BLaER1 treated with 17β-estradiol and CSF1 and Interleukin-3, amounts not matched to agents 10 nM and 100 nM (cell line): ENCODE results near the gene TGIF2.

ENCODE experiments used
- H3K27ac ChIP-seq, 11 experiments: shearing (Covaris generic); formaldehyde crosslinking; 2 replicates each; pipeline ENCODE4 v1.8.1; 2022
- H3K27me3 ChIP-seq, 11 experiments: shearing (Covaris generic); formaldehyde crosslinking; 2 replicates each; pipeline ENCODE4 v1.8.1; 2022
- H3K36me3 ChIP-seq, 11 experiments: shearing (Covaris generic); formaldehyde crosslinking; 2 replicates each; pipeline ENCODE4 v1.8.1; 2022
- H3K4me1 ChIP-seq, 10 experiments: shearing (Covaris generic); formaldehyde crosslinking; 2 replicates each; pipeline ENCODE4 v1.8.1; 2022
- H3K4me2 ChIP-seq, 11 experiments: shearing (Covaris generic); formaldehyde crosslinking; 2 replicates each; pipeline ENCODE4 v1.8.1; 2022
- H3K4me3 ChIP-seq, 10 experiments: shearing (Covaris generic); formaldehyde crosslinking; 2 replicates each; pipeline ENCODE4 v1.8.1; 2022
- H3K9ac ChIP-seq, 11 experiments: shearing (Covaris generic); formaldehyde crosslinking; 2 replicates each; pipeline ENCODE4 v1.8.1; 2022
- H3K9me3 ChIP-seq, 11 experiments: shearing (Covaris generic); formaldehyde crosslinking; replicated peaks in 1 of 11; 2 replicates each; pipeline ENCODE4 v1.8.1; 2022
- H4K20me1 ChIP-seq, 11 experiments: shearing (Covaris generic); formaldehyde crosslinking; 2 replicates each; pipeline ENCODE4 v1.8.1; 2022
- Cebpa-rat ChIP-seq, 11 experiments: shearing (Covaris generic); IDR thresholded peaks; 2 replicates each; pipeline ENCODE4 v1.8.1; 2022

The TGIF2 gene

GRCh38 chr20:36532822-36533221, 40.6 kb upstream of the TGIF2 start:
- Histone ChIP-seq H3K4me1 (no peaks in the 10 kb centered on the region), H3K27ac (no peak overlapping the region), H3K9me3 (no peaks in the 10 kb centered on the region), H3K36me3 (peaks cover 12 to 27% (median 18%) of the 10 kb centered on the region in 11 experiments), H3K27me3 (no peaks in the 10 kb centered on the region), H3K9ac (no peak overlapping the region), H3K4me3 (no peak overlapping the region), H3K4me2 (no peak overlapping the region), H4K20me1 (peaks cover 0 to 11% (median 0%) of the 10 kb centered on the region in 11 experiments; a peak in 2 of 22 replicates)
- no peak for TF ChIP-seq Cebpa-rat (IDR thresholded peaks at IDR 0.05)

DNA sequence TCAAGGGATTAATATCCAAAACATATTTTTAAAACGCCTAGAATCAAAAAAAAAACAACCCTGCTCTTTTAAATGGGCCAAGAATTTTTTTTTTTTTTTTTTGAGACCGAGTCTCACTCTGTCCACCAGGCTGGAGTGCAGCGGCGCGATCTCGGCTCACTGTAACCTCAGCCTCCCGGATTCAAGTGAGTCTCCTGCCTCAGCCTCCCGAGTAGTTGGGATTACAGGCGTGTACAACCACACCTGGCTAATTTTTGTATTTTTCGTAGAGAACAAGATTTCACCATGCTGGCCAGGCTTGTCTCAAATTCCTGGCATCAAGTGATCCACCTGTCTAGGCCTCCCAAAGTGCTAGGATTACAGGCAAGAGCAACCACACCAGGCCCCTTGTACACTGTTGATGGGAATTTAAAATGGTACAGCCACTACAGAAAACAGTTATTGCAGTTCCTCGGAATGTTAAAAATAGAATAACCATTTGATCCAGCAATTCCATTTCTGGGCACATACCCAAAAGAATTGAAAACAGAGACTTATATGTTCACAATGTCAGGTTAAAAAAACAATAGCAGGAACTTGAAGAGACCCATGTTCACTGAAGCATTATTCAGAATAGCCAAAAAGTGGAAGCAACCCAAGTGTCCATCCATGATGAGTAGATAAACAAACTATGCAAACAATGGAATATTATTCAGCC, 35.2 kb upstream of the TGIF2 start:
- no peak overlapping the region for H3K9ac ChIP-seq
- H3K4me1 ChIP-seq = peaks cover 0 to 15% (median 4%) of the 10 kb centered on the region in 10 experiments; a peak in 6 of 20 replicates
- TF ChIP-seq Cebpa-rat (IDR thresholded peaks at IDR 0.05) = no peak
- H3K27ac ChIP-seq = no peak overlapping the region
- no peaks in the 10 kb centered on the region for H3K36me3 ChIP-seq
- H3K4me3 ChIP-seq = no peak overlapping the region
- H3K9me3 ChIP-seq = no peaks in the 10 kb centered on the region
- no peak overlapping the region for H3K4me2 ChIP-seq
- no peaks in the 10 kb centered on the region; a peak in 1 of 22 replicates for H4K20me1 ChIP-seq
- H3K27me3 ChIP-seq = peaks cover 0 to 14% (median 0%) of the 10 kb centered on the region in 11 experiments; a peak in 5 of 22 replicates

DNA sequence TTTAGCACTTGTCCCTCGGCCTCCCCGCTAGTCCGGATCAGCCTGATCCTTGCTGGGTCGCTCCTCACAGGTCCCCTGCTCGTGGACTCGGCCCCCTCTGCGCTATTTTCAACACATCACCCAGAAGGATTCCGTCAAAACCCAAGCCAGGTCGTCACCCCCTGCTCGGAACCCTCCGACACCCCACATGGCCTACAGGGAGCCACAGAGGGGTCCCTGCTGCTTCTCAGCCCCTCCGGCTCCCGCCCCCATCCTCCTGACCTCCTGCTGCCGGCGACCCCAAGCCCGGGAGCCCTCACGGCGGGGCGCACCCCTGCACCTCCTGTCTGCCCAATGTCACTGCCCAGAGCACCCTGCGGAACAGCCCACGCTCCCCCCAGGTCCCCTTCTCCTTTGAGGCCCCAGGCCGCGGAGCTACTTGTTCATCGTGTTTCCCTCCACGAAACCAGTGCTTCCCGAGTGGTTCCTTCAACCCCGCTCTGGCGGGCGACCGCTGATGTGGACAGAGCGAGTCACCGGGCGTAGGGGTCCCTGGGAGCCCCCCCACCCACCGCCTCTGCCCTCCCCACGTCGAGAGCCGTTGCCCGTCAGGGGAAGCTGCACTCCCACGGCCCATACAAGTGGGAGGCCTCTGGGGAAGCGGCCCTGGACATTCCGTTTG, 32.7 kb upstream of the TGIF2 start:
- no peak overlapping the region for H3K27ac ChIP-seq
- no peaks in the 10 kb centered on the region for H3K36me3 ChIP-seq
- H4K20me1 ChIP-seq = no peaks in the 10 kb centered on the region; a peak in 1 of 22 replicates
- no peaks in the 10 kb centered on the region for H3K9me3 ChIP-seq
- H3K4me2 ChIP-seq = peak overlapping the region in 1 of 11 experiments; percentile 1; a peak in 2 of 22 replicates
- H3K27me3 ChIP-seq = peaks cover 0 to 14% (median 0%) of the 10 kb centered on the region in 11 experiments; a peak in 5 of 22 replicates
- H3K4me1 ChIP-seq = peaks cover 0 to 18% (median 4%) of the 10 kb centered on the region in 10 experiments; a peak in 6 of 20 replicates
- no peak overlapping the region for H3K4me3 ChIP-seq
- TF ChIP-seq Cebpa-rat (IDR thresholded peaks at IDR 0.05) = no peak
- H3K9ac ChIP-seq = no peak overlapping the region

- Histone ChIP-seq H3K4me1 (peaks cover 0 to 18% (median 4%) of the 10 kb centered on the region in 10 experiments; a peak in 7 of 20 replicates), H3K4me3 (no peak within 1 kb of the TSS), H3K4me2 (peak within 1 kb of the TSS in 3 of 11 experiments; percentile 1 to 7 (median 4); a peak in 3 of 22 replicates), H3K9me3 (no peaks in the 10 kb centered on the region), H3K9ac (no peak within 1 kb of the TSS), H3K36me3 (no peaks in the 10 kb centered on the region), H3K27ac (no peak within 1 kb of the TSS), H4K20me1 (no peaks in the 10 kb centered on the region; a peak in 1 of 22 replicates), H3K27me3 (peaks cover 0 to 14% (median 0%) of the 10 kb centered on the region in 11 experiments; a peak in 5 of 22 replicates)
- no peak for TF ChIP-seq Cebpa-rat (IDR thresholded peaks at IDR 0.05)
These were observed 32.1 kb upstream of the TGIF2 start, which contains the start of gene MYL9 for GRCh38 chr20:36541227-36541767. Gene MYL9, plus strand, starts transcription at chr20:36541519. Its CDS starts 3,366 bp downstream, at chr20:36544885.

- Histone ChIP-seq H3K4me1 (peaks cover 0 to 20% (median 7%) of the 10 kb centered on the region in 10 experiments; a peak in 7 of 20 replicates), H3K9me3 (no peaks in the 10 kb centered on the region), H3K36me3 (no peaks in the 10 kb centered on the region), H3K4me2 (peak overlapping the region in 2 of 11 experiments; percentile 4 to 7; a peak in 1 of 22 replicates), H3K27ac (no peak overlapping the region), H3K4me3 (no peak overlapping the region), H3K27me3 (peaks cover 0 to 14% (median 0%) of the 10 kb centered on the region in 11 experiments; a peak in 5 of 22 replicates), H4K20me1 (no peaks in the 10 kb centered on the region; a peak in 1 of 22 replicates), H3K9ac (no peak overlapping the region)
- TF ChIP-seq Cebpa-rat (IDR thresholded peaks at IDR 0.05) = no peak
These were observed 31.5 kb upstream of the TGIF2 start for GRCh38 chr20:36541768-36542488.

DNA sequence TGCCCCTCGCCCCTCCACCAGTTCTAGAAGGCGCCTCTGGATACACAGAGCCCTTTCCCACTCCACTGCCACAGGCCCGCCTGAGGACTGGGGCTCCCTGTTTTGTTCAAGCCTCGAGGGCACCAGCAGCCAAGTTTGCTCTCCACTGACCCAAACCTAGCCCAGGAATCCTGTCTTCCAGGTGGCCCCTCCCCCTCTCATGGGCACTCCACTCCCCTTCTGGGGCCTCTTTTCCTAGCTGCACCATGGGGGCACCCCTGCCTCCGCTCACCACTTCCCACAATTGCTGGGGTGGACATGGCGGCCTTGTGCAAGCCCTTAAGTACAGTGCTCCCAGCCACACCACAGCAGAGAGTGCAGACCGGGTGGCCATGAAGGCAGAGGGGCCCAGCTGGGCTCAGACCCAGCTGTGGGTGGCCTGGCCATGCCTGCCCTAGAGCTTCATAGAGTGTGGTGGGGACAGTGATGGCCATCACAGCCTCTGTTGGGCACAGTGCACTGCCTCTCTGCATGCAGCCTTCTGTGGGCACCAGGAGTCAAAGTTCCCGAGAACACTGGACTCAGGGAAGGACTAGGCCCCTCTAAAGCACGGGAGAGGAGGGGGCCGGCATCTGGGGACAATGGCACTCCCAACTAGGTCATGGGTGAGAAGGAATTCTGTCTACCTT, 30.7 kb upstream of the TGIF2 start:
- Histone ChIP-seq H3K4me3 (no peak overlapping the region), H3K27ac (no peak overlapping the region), H3K27me3 (peaks cover 0 to 14% (median 0%) of the 10 kb centered on the region in 11 experiments; a peak in 5 of 22 replicates), H3K36me3 (no peaks in the 10 kb centered on the region), H4K20me1 (no peaks in the 10 kb centered on the region; a peak in 2 of 22 replicates), H3K9ac (no peak overlapping the region), H3K4me2 (peak overlapping the region in 4 of 11 experiments; percentile 11 to 19 (median 15); a peak in 5 of 22 replicates), H3K9me3 (no peaks in the 10 kb centered on the region), H3K4me1 (peaks cover 0 to 20% (median 8%) of the 10 kb centered on the region in 10 experiments; a peak in 7 of 20 replicates)
- TF ChIP-seq Cebpa-rat (IDR thresholded peaks at IDR 0.05) = no peak

DNA sequence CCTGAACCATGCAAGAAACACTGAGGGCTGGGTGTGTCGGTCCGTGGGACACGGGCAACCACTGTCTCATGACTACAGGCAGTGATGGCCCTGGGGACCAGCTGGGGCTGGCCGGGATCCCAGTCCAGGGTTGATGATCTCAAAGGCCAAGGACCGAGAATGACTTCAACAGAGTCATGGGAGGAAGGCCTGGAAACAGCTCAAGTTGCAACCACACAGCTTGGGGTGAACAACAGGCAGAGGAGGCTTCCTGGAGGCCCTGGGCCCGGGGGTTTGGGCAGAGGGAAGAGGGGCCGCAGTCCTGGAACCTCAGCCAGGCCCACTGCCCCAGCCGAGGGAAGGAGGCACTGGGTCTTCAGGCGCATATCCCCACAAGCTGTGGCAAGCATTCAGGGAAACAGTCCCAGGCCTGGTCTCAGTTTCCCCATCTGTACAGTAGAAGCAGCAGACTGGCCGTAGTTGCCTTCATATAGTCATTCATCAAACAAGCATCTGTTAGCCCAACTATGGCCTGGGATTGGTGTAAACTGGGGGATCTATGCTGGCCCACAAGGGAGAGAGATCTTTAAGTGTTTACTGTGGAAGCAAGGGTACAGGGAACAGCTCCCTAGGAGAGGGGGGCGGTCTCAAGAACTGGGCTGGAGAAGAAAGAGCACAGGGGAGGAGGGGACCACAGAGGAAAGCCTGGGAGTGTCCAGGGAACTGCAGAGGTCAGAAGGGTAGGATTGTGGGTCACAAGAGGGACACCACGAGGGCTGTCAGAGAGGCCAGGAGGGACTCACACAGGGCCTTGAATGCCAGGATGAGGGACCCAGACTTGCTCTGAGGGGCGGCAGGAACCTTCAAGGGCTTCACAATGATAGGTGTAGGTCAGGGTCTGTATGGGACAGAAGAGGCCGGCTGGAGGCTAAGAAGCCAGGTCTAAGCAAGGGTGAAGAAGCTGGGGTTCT, 29.9 kb upstream of the TGIF2 start:
- peak overlapping the region in 4 of 11 experiments; percentile 11 to 19 (median 15); a peak in 5 of 22 replicates for H3K4me2 ChIP-seq
- H3K36me3 ChIP-seq = no peaks in the 10 kb centered on the region
- peaks cover 0 to 20% (median 8%) of the 10 kb centered on the region in 10 experiments; a peak in 7 of 20 replicates for H3K4me1 ChIP-seq
- H3K4me3 ChIP-seq = no peak overlapping the region
- H3K27me3 ChIP-seq = peaks cover 0 to 14% (median 0%) of the 10 kb centered on the region in 11 experiments; a peak in 5 of 22 replicates
- no peak for TF ChIP-seq Cebpa-rat (IDR thresholded peaks at IDR 0.05)
- H3K27ac ChIP-seq = no peak overlapping the region
- no peak overlapping the region for H3K9ac ChIP-seq
- no peaks in the 10 kb centered on the region for H3K9me3 ChIP-seq
- H4K20me1 ChIP-seq = no peaks in the 10 kb centered on the region; a peak in 2 of 22 replicates
